Body of pancreas (tissue), 4 donors: Measurements from ENCODE around the gene OTUB2. TPM values are rescaled to one million over a fixed set of nuclear protein-coding genes. Genes with fewer than 3 reads are reported as not detected.

Experiments used
- ATAC-seq: fragments of 150-250 bp; one replicate; pipeline ENCODE4 v1.9.1; 2016
- DNase-seq, 4 donors: peaks; one replicate each; pipeline ENCODE4 v3.0.0-alpha.2; 2019
- H3K27ac ChIP-seq, 4 donors: fragments of 200-600 bp; sonication (generic); 1 replicate in 3 of 4; 2 replicates in 1 of 4; pipeline versions ENCODE4 v1.5.1 to v1.6.1; 2016 to 2019; ENCODE audit warnings: mild to moderate bottlenecking in 1 of 4, mixed read lengths in 1 of 4, moderate library complexity in 1 of 4
- H3K27me3 ChIP-seq, 2 donors: fragments of 200-600 bp; sonication (generic); one replicate each; pipeline ENCODE4 v1.6.0; 2016; ENCODE audit warnings: mild to moderate bottlenecking in 1 of 2
- H3K36me3 ChIP-seq, 2 donors: fragments of 200-600 bp; sonication (generic); replicated peaks in 1 of 2; 2 replicates each; pipeline ENCODE4 v1.5.1; 2016; ENCODE audit warnings: low read depth in 2 of 2; ENCODE audit not compliant: insufficient read depth in 1 of 2
- H3K4me1 ChIP-seq: fragments of 200-600 bp; sonication (generic); one replicate; pipeline ENCODE4 v1.6.0; 2016
- H3K4me3 ChIP-seq, 2 donors: fragments of 200-600 bp; sonication (generic); 1 replicate in 1 of 2; 2 replicates in 1 of 2; pipeline ENCODE4 v1.5.1; 2016 to 2019
- H3K9me3 ChIP-seq, 3 donors: fragments of 200-600 bp; sonication (generic); 1 replicate in 2 of 3; 2 replicates in 1 of 3; pipeline ENCODE4 v1.5.1; 2016
- CTCF ChIP-seq, 7 experiments: fragments of 450-650 bp in 4 of 7; fragments of 200-600 bp in 3 of 7; sonication (generic) in 3 of 7; IDR thresholded peaks; one replicate each; pipeline ENCODE4 v1.5.1; 2016 to 2019; ENCODE audit warnings: antibody characterized with exemption in 7 of 7
- POLR2A ChIP-seq, 3 donors: fragments of 450-650 bp; IDR thresholded peaks; one replicate each; pipeline ENCODE4 v1.6.1; 2016; ENCODE audit warnings: antibody characterized with exemption in 3 of 3, mild to moderate bottlenecking in 2 of 3
- WGBS, 2 donors: methylation state at CpG; one replicate each; pipeline ENCODE4 v1.1.5; 2017; 5-methylcytosine and 5-hydroxymethylcytosine counted together
- intact Hi-C: fragments of 100-400 bp; cut with DNase I; formaldehyde crosslinking; loops from one replicate; pipeline ENCODE4 v1.15.1; 2023
- total RNA-seq, 2 donors: library from RNA; depleted of rRNA; stranded (reverse); fragments of >200 nt; gene quantifications; one replicate each; pipeline ENCODE4 v1.1.0, GENCODE V29; 2016

OTUB2 gene
- total RNA-seq, 2 donors from 2014 or later: 0.33 to 1.8 TPM

DNA sequence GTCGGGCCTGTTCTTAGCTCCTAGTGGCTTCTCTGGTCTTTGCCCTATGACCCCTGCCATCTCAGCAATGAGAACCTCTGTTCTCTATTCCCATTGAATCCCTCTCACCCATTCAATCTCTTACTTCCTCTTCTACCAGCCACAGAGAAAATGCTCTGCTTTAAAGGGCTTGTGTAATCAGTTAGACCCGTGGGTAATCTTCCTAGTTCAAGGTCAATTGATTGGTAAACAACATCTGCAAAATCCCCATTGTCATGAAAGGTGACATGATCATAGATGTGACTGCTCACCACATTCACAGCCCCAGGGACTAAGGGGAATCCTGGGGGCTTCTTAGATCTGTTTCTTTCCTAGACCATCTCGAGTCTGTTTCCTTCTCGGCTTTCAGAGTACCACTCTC lies 36.2 kb upstream of the OTUB2 start:
- Histone ChIP-seq H3K4me3 (no peak overlapping the region), H3K4me1 (no peaks in the 10 kb centered on the region), H3K9me3 (no peaks in the 10 kb centered on the region), H3K36me3 (no peaks in the 10 kb centered on the region), H3K27me3 (no peaks in the 10 kb centered on the region), H3K27ac (no peak overlapping the region)
- intact Hi-C loops: no loop called here
- TF ChIP-seq CTCF (IDR thresholded peaks at IDR 0.05): no peak
- TF ChIP-seq POLR2A (IDR thresholded peaks at IDR 0.05): no peak
- ATAC-seq: no peak
- WGBS, 2 donors: 49 to 64% methylated on average over 4 of the region's 4 CpGs
- no peak for DNase-seq

DNA sequence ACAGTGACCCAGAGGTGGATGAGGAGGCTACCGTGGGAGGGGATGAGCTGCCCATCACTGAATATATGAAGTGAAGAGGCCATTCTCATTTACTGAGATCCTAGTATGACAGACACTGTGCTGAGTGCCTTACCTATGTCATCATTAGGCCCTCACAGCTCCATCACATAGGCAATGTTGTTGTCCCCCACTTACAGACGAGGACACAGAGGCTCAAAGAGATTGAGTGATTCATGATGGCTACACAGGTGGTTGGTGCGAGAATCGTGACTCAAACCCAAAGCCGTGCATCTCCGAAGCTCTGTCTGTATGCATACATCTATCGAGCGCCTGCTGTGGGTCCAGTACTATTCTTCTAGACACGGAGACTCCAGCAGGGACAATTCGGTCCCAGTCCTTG lies 34.9 kb upstream of the OTUB2 start:
- no peaks in the 10 kb centered on the region for H3K4me1 ChIP-seq
- 83 to 84% methylated on average over 10 of the region's 10 CpGs for WGBS, 2 donors
- TF ChIP-seq CTCF (IDR thresholded peaks at IDR 0.05) (no peak), POLR2A (IDR thresholded peaks at IDR 0.05) (no peak)
- H3K9me3 ChIP-seq: no peaks in the 10 kb centered on the region
- H3K4me3 ChIP-seq: no peak overlapping the region
- ATAC-seq: no peak
- no peak overlapping the region for H3K27ac ChIP-seq
- DNase-seq: no peak
- intact Hi-C loops: no loop called here
- H3K27me3 ChIP-seq: no peaks in the 10 kb centered on the region
- no peaks in the 10 kb centered on the region for H3K36me3 ChIP-seq

DNA sequence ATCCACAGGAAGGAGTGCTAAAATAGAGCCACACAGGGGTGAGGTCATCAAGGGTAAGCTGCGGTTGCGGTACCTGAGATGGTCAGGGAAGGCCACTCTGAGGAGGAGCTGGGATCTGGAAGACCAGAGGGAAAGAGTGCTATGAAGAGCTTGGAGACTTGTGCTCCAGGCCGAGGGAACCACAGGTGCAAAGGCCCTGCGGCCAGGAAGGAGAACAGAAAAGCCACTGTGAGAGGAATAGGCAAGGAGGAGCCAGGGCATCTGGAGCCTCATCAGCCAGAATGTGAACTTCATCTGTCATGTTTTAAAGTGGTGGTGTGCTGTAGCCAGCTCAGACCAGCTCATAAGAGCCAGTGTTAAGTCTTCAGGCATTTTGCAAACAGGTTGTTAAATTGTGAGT lies 34.5 kb upstream of the OTUB2 start:
- no peaks in the 10 kb centered on the region for H3K4me1 ChIP-seq
- no peaks in the 10 kb centered on the region for H3K36me3 ChIP-seq
- DNase-seq (no peak), ATAC-seq (no peak)
- no peak overlapping the region for H3K27ac ChIP-seq
- no peaks in the 10 kb centered on the region for H3K27me3 ChIP-seq
- intact Hi-C loops: no loop called here
- no peak overlapping the region for H3K4me3 ChIP-seq
- no peaks in the 10 kb centered on the region for H3K9me3 ChIP-seq
- TF ChIP-seq POLR2A (IDR thresholded peaks at IDR 0.05): no peak
- TF ChIP-seq CTCF (IDR thresholded peaks at IDR 0.05): no peak
- 88 to 93% methylated on average over 4 of the region's 4 CpGs for WGBS, 2 donors

DNA sequence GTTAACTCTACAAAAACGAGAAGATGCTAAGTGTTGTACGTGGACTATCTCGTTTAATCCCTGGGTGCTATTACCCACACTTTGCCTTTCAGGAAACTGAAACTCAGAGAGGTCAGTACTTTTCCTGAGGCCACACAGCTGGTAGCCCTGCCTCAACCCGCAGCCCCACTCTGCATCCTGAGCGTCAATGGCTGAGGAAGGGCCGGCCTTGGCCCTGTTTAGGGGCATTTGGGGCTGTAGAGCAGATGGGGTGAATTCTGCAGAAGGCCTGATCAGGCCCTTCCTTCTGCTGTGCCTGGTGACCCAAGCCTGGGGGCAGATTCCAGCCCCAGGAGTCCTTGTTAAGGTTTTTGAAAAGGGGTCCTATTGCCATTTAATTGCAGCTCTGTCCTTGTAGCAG lies 32.8 kb upstream of the OTUB2 start:
- H3K4me1 ChIP-seq: no peaks in the 10 kb centered on the region
- no peak for DNase-seq
- intact Hi-C loops: no loop called here
- H3K9me3 ChIP-seq: no peaks in the 10 kb centered on the region
- WGBS, 2 donors: 71 to 86% methylated on average over 6 of the region's 6 CpGs
- no peak for ATAC-seq
- H3K4me3 ChIP-seq: no peak overlapping the region
- no peaks in the 10 kb centered on the region for H3K27me3 ChIP-seq
- H3K27ac ChIP-seq: no peak overlapping the region
- TF ChIP-seq POLR2A (IDR thresholded peaks at IDR 0.05) (no peak), CTCF (IDR thresholded peaks at IDR 0.05) (no peak)
- no peaks in the 10 kb centered on the region for H3K36me3 ChIP-seq

DNA sequence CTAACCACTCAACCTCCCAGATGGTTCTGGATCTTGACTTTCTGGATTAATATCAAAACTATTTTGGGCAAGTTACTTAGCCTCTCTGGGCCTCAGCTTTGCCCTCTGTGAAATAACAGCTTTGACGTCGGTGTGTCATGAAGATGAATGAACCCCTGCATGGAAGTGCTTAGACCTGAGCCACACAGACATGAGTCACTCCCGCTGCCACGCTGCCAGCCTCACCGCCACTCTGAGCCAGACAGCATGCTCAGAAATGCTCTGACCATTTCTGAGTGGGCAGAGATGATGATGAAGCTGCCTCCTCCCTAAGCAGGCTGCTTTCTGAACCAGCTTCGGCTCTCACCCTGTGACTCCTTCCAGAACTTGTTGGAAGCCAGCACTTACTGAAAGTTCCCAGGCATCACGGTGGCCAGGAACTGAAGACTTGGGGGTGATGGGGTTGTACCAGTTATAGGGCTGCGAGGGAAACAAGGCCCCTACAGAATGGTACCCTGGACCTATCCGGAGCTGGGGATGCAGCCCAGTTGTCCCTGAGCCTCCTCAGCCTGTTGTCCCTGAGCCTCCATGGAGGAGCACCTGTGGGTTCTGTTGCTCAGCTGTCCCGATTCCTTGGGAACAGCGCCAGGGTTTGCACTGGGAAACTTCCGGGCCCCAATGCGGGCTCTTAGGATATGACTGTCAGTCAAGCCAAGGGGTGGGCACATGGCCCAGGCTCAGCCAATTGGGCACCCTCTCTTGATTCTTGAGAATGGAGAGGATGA lies 31.0 kb upstream of the OTUB2 start:
- intact Hi-C loops: no loop called here
- WGBS, 2 donors: 45 to 49% methylated on average over 11 to 13 of the region's 13 CpGs
- Histone ChIP-seq H3K4me3 (no peak overlapping the region), H3K4me1 (no peaks in the 10 kb centered on the region), H3K27me3 (no peaks in the 10 kb centered on the region), H3K36me3 (no peaks in the 10 kb centered on the region), H3K27ac (no peak overlapping the region), H3K9me3 (no peaks in the 10 kb centered on the region)
- DNase-seq (peak; percentile 50 to 77 (median 68)), ATAC-seq (peak; percentile 54)
- TF ChIP-seq CTCF (IDR thresholded peaks at IDR 0.05) (no peak), POLR2A (IDR thresholded peaks at IDR 0.05) (no peak)
